Activated naive CD4-positive, alpha-beta T cell treated with Interleukin-2 at 50 U/mL for 16 hours (primary cell): Measurements from ENCODE around the gene STING1.
"Not testable (repeated sequence)": the region's sequence is repeated elsewhere in the genome, so short reads cannot be mapped to it uniquely, and the experiment has no call there.

Experiments used
- DNase-seq: peaks from one replicate; pipeline ENCODE4 v3.0.0-alpha.2; 2020

Gene STING1

GRCh38 chr5:139482050-139482889, at the start of gene STING1:
STING1 (minus strand) TSS chr5:139482758; CDS start chr5:139481704, 1,054 bp downstream.
- DNase-seq, result peak; percentile 59

GRCh38 chr5:139531772-139532169, 49.2 kb upstream of the STING1 start:
- no peak for DNase-seq

- not testable (repeated sequence) for DNase-seq
Measured at GRCh38 chr5:139530079-139530478, 47.5 kb upstream of the STING1 start.

- not testable (repeated sequence) for DNase-seq
Measured at GRCh38 chr5:139528695-139529094, 46.1 kb upstream of the STING1 start.

- DNase-seq, result not testable (repeated sequence)
Measured at GRCh38 chr5:139527896-139528467, 45.4 kb upstream of the STING1 start.

GRCh38 chr5:139527090-139527470, 44.5 kb upstream of the STING1 start:
- DNase-seq, result not testable (repeated sequence)

- DNase-seq, result not testable (repeated sequence)
Measured at GRCh38 chr5:139526309-139527089, 43.9 kb upstream of the STING1 start.

- not testable (repeated sequence) for DNase-seq
Measured at GRCh38 chr5:139525586-139526308, 43.2 kb upstream of the STING1 start.

- DNase-seq, result no peak
Measured at GRCh38 chr5:139524940-139525585, 42.5 kb upstream of the STING1 start.

- DNase-seq, result no peak
Measured at GRCh38 chr5:139524446-139524845, 41.9 kb upstream of the STING1 start.

- no peak for DNase-seq
Measured at GRCh38 chr5:139523635-139524445, 41.3 kb upstream of the STING1 start.

- peak; percentile 90 for DNase-seq
Measured at GRCh38 chr5:139517683-139518564, 35.4 kb upstream of the STING1 start.

- DNase-seq, result no peak
Measured at GRCh38 chr5:139514486-139514856, 31.9 kb upstream of the STING1 start.

GRCh38 chr5:139513852-139514485, 31.4 kb upstream of the STING1 start:
- no peak for DNase-seq

- DNase-seq, result peak; percentile 82
Measured at GRCh38 chr5:139513434-139513833, 30.9 kb upstream of the STING1 start.

GRCh38 chr5:139512786-139513390, 30.3 kb upstream of the STING1 start:
- DNase-seq, result no peak

GRCh38 chr5:139504722-139505121, 22.2 kb upstream of the STING1 start:
- DNase-seq, result not testable (repeated sequence)

- DNase-seq, result not testable (repeated sequence)
Measured at GRCh38 chr5:139503879-139504278, 21.3 kb upstream of the STING1 start.
